Suprapubic skin (tissue), 4 donors: ENCODE measurements around the gene CTSD. TPM values are rescaled to one million over a fixed set of nuclear protein-coding genes. Genes with fewer than 3 reads are reported as not detected.

Experiments used
- DNase-seq, 2 donors: peaks; one replicate each; pipeline ENCODE4 v3.0.0-alpha.2; 2019; ENCODE audit warnings: low spot score in 2 of 2
- H3K27ac ChIP-seq: fragments of 200-600 bp; sonication (generic); one replicate; pipeline ENCODE4 v1.5.1; 2019
- H3K27me3 ChIP-seq: fragments of 200-600 bp; sonication (generic); one replicate; pipeline ENCODE4 v1.5.1; 2019
- H3K36me3 ChIP-seq: fragments of 200-600 bp; sonication (generic); one replicate; pipeline ENCODE4 v1.5.1; 2019
- H3K4me1 ChIP-seq: fragments of 200-600 bp; sonication (generic); one replicate; pipeline ENCODE4 v1.5.1; 2019
- H3K4me3 ChIP-seq: fragments of 200-600 bp; sonication (generic); one replicate; pipeline ENCODE4 v1.5.1; 2019; ENCODE audit warnings: mild to moderate bottlenecking
- H3K9me3 ChIP-seq: fragments of 200-600 bp; sonication (generic); one replicate; pipeline ENCODE4 v1.5.1; 2019
- CTCF ChIP-seq, 2 donors: fragments of 200-600 bp in 1 of 2; fragments of 450-650 bp in 1 of 2; sonication (generic) in 1 of 2; IDR thresholded peaks; one replicate each; pipeline ENCODE4 v1.5.1; 2016 to 2019; ENCODE audit warnings: antibody characterized with exemption in 2 of 2, mild to moderate bottlenecking in 1 of 2, moderate library complexity in 1 of 2
- EP300 ChIP-seq: sonication (generic); formaldehyde crosslinking; IDR thresholded peaks from one replicate; pipeline ENCODE4 v1.6.1; 2017; ENCODE audit warnings: antibody characterized with exemption
- POLR2A ChIP-seq, 2 donors: fragments of 450-650 bp; IDR thresholded peaks; one replicate each; pipeline ENCODE4 v1.6.1; 2017; ENCODE audit warnings: antibody characterized with exemption in 2 of 2, mild to moderate bottlenecking in 2 of 2, moderate library complexity in 2 of 2
- POLR2AphosphoS5 ChIP-seq, 3 donors: sonication (generic); formaldehyde crosslinking; IDR thresholded peaks; one replicate each; pipeline ENCODE4 v1.6.1; 2017; ENCODE audit warnings: antibody characterized with exemption in 3 of 3
- WGBS: methylation state at CpG from one replicate; pipeline ENCODE4 v1.1.5; 2018; 5-methylcytosine and 5-hydroxymethylcytosine counted together
- total RNA-seq, 4 donors: library from RNA; depleted of rRNA; stranded (reverse); fragments of >200 nt; gene quantifications; one replicate each; pipeline ENCODE4 v1.1.0, GENCODE V29; 2016

CTSD gene
- total RNA-seq, 4 donors from 2014 or later = 319 to 596 (median 469) TPM

- peaks cover 64% of the 10 kb centered on the region for H3K4me1 ChIP-seq
Measured at GRCh38 chr11:1750840-1751530, 12.7 kb downstream of the CTSD start.

GRCh38 chr11:1750481-1750839, 13.3 kb downstream of the CTSD start, which contains the start of gene IFITM10:
IFITM10 (minus strand) TSS chr11:1750595; CDS start chr11:1750442, 153 bp downstream.
- Histone ChIP-seq H3K27me3 (peaks cover 7% of the 10 kb centered on the region), H3K9me3 (no peaks in the 10 kb centered on the region), H3K4me3 (peak within 1 kb of the TSS; percentile 53), H3K36me3 (peaks cover 31% of the 10 kb centered on the region), H3K27ac (peak within 1 kb of the TSS; percentile 52), H3K4me1 (peaks cover 60% of the 10 kb centered on the region)
- TF ChIP-seq POLR2AphosphoS5 (IDR thresholded peaks at IDR 0.05) (no peak), POLR2A (IDR thresholded peaks at IDR 0.05) (no peak), EP300 (no peak), CTCF (IDR thresholded peaks at IDR 0.05) (no peak)
- no peak for DNase-seq
- 26% methylated on average over 6 of the region's 6 CpGs for WGBS

More at GRCh38 chr11:1750840-1751530, 12.7 kb downstream of the CTSD start:
- Histone ChIP-seq H3K9me3 (no peaks in the 10 kb centered on the region), H3K4me3 (no peak overlapping the region), H3K27ac (peak overlapping the region; percentile 52), H3K36me3 (peaks cover 36% of the 10 kb centered on the region), H3K27me3 (peaks cover 7% of the 10 kb centered on the region)
- no peak for DNase-seq
- 59% methylated on average over 8 of the region's 14 CpGs for WGBS
- TF ChIP-seq EP300 (no peak), POLR2AphosphoS5 (IDR thresholded peaks at IDR 0.05) (no peak), POLR2A (IDR thresholded peaks at IDR 0.05) (no peak), CTCF (IDR thresholded peaks at IDR 0.05) (no peak)

GRCh38 chr11:1749395-1750351, 14.1 kb downstream of the CTSD start:
- 42% methylated on average over 17 of the region's 25 CpGs for WGBS
- Histone ChIP-seq H3K4me1 (peaks cover 68% of the 10 kb centered on the region), H3K9me3 (no peaks in the 10 kb centered on the region), H3K4me3 (peak overlapping the region; percentile 53), H3K36me3 (peaks cover 24% of the 10 kb centered on the region), H3K27ac (peak overlapping the region; percentile 10), H3K27me3 (peaks cover 7% of the 10 kb centered on the region)
- peak in 1 of 2 donors; percentile 61 for DNase-seq
- TF ChIP-seq POLR2AphosphoS5 (IDR thresholded peaks at IDR 0.05) (no peak), EP300 (no peak), CTCF (IDR thresholded peaks at IDR 0.05) (no peak), POLR2A (IDR thresholded peaks at IDR 0.05) (no peak)

GRCh38 chr11:1748636-1749394, 14.9 kb downstream of the CTSD start:
- Histone ChIP-seq H3K27ac (peak overlapping the region; percentile 10), H3K9me3 (no peaks in the 10 kb centered on the region), H3K36me3 (peaks cover 15% of the 10 kb centered on the region), H3K27me3 (peaks cover 7% of the 10 kb centered on the region), H3K4me3 (peak overlapping the region; percentile 53), H3K4me1 (peaks cover 69% of the 10 kb centered on the region)
- DNase-seq = peak in 1 of 2 donors; percentile 74
- WGBS = no CpG with 5 or more reads among the region's 84 CpGs
- TF ChIP-seq CTCF (IDR thresholded peaks at IDR 0.05) (no peak), POLR2AphosphoS5 (IDR thresholded peaks at IDR 0.05) (no peak), EP300 (no peak), POLR2A (IDR thresholded peaks at IDR 0.05) (no peak)
